Ascending aorta (tissue), 2 donors: ENCODE measurements around the gene IL5RA. TPM values are rescaled to one million over a fixed set of nuclear protein-coding genes. Genes with fewer than 3 reads are reported as not detected.

Source experiments
- DNase-seq, 2 donors: peaks; one replicate each; pipeline ENCODE4 v3.0.0-alpha.2; 2019; ENCODE audit warnings: low spot score in 2 of 2
- H3K27ac ChIP-seq, 2 donors: fragments of 200-600 bp; sonication (generic); one replicate each; pipeline ENCODE4 v1.5.1; 2016 to 2017; ENCODE audit warnings: mild to moderate bottlenecking in 1 of 2
- H3K27me3 ChIP-seq: fragments of 200-600 bp; sonication (generic); one replicate; pipeline ENCODE4 v1.5.1; 2017
- H3K36me3 ChIP-seq, 2 donors: fragments of 200-600 bp; sonication (generic); one replicate each; pipeline ENCODE4 v1.5.1; 2016
- H3K4me1 ChIP-seq, 2 donors: fragments of 200-600 bp; sonication (generic); one replicate each; pipeline ENCODE4 v1.5.1; 2016 to 2017; ENCODE audit warnings: mild to moderate bottlenecking in 1 of 2
- H3K4me3 ChIP-seq, 2 donors: fragments of 200-600 bp; sonication (generic); one replicate each; pipeline ENCODE4 v1.5.1; 2016 to 2017; ENCODE audit warnings: mild to moderate bottlenecking in 1 of 2
- H3K9me3 ChIP-seq, 2 donors: fragments of 200-600 bp; sonication (generic); one replicate each; pipeline ENCODE4 v1.5.1; 2016
- CTCF ChIP-seq, 3 experiments: fragments of 200-600 bp in 2 of 3; fragments of 450-650 bp in 1 of 3; sonication (generic) in 2 of 3; IDR thresholded peaks; one replicate each; pipeline ENCODE4 v1.5.1; 2016 to 2019; ENCODE audit warnings: antibody characterized with exemption in 3 of 3, mild to moderate bottlenecking in 1 of 3, moderate library complexity in 1 of 3
- intact Hi-C: fragments of 100-400 bp; cut with DNase I; formaldehyde crosslinking; loops from one replicate; pipeline ENCODE4 v1.15.1; 2023
- total RNA-seq: library from RNA; depleted of rRNA; stranded (reverse); fragments of >200 nt; gene quantifications from one replicate; pipeline ENCODE4 v1.1.0, GENCODE V29; 2016

IL5RA gene
- total RNA-seq, 1 donor from 2014 or later: not detected

- H3K9me3 ChIP-seq: no peaks in the 10 kb centered on the region
- no peaks in the 10 kb centered on the region for H3K4me1 ChIP-seq
- no peak overlapping the region for H3K27ac ChIP-seq
- intact Hi-C loops: no loop called here
- no peak for TF ChIP-seq CTCF (IDR thresholded peaks at IDR 0.05)
- H3K36me3 ChIP-seq: no peaks in the 10 kb centered on the region
- DNase-seq: no peak
- no peaks in the 10 kb centered on the region for H3K27me3 ChIP-seq
- H3K4me3 ChIP-seq: no peak overlapping the region
Measured at GRCh38 chr3:3105815-3106214, 4.4 kb downstream of the IL5RA start.

GRCh38 chr3:3105246-3105645 lies 4.9 kb downstream of the IL5RA start:
- Histone ChIP-seq H3K9me3 (no peaks in the 10 kb centered on the region), H3K27ac (no peak overlapping the region), H3K4me1 (no peaks in the 10 kb centered on the region), H3K36me3 (no peaks in the 10 kb centered on the region), H3K27me3 (no peaks in the 10 kb centered on the region), H3K4me3 (no peak overlapping the region)
- intact Hi-C loops: no loop called here
- DNase-seq: no peak
- TF ChIP-seq CTCF (IDR thresholded peaks at IDR 0.05): no peak

- Histone ChIP-seq H3K27me3 (no peaks in the 10 kb centered on the region), H3K9me3 (no peaks in the 10 kb centered on the region), H3K36me3 (no peaks in the 10 kb centered on the region), H3K4me3 (no peak overlapping the region), H3K4me1 (no peaks in the 10 kb centered on the region), H3K27ac (no peak overlapping the region)
- DNase-seq: no peak
- intact Hi-C loops: no loop called here
- no peak for TF ChIP-seq CTCF (IDR thresholded peaks at IDR 0.05)
Measured at GRCh38 chr3:3102751-3103150, 7.4 kb downstream of the IL5RA start.

- H3K4me3 ChIP-seq: no peak overlapping the region
- TF ChIP-seq CTCF (IDR thresholded peaks at IDR 0.05): no peak
- no peaks in the 10 kb centered on the region for H3K9me3 ChIP-seq
- intact Hi-C loops: no loop called here
- H3K36me3 ChIP-seq: no peaks in the 10 kb centered on the region
- H3K27me3 ChIP-seq: no peaks in the 10 kb centered on the region
- no peaks in the 10 kb centered on the region for H3K4me1 ChIP-seq
- H3K27ac ChIP-seq: no peak overlapping the region
- DNase-seq: no peak
Measured at GRCh38 chr3:3101660-3102458, 8.3 kb downstream of the IL5RA start.

- DNase-seq: no peak
- Histone ChIP-seq H3K4me3 (no peak overlapping the region), H3K4me1 (no peaks in the 10 kb centered on the region), H3K9me3 (no peaks in the 10 kb centered on the region), H3K27me3 (no peaks in the 10 kb centered on the region), H3K27ac (no peak overlapping the region), H3K36me3 (no peaks in the 10 kb centered on the region)
- TF ChIP-seq CTCF (IDR thresholded peaks at IDR 0.05): no peak
- intact Hi-C loops: no loop called here
Measured at GRCh38 chr3:3097958-3098357, 12.2 kb downstream of the IL5RA start.
